ENCODE results near the gene LCN10. TPM values are rescaled to one million over a fixed set of nuclear protein-coding genes. Genes with fewer than 3 reads are reported as not detected.

LCN10 gene
- total and polyA plus RNA-seq, 9 of the 15 experiments (the other 6 are each of a cell fraction or from before 2014, with no cell fraction given), result 0.10 to 0.21 (median 0.14) TPM; not detected in 6

- TF ChIP-seq ZFP91 (CRISPR knock-in tag; IDR thresholded peaks at IDR 0.05) (no peak), E2F8 (IDR thresholded peaks at IDR 0.05; ENCODE audit: low read depth, partially characterized antibody) (peak; percentile 21), CREB3 (tag; conservative IDR thresholded peaks at IDR 0.05; ENCODE audit: low read depth) (no peak), ATF6 (CRISPR knock-in tag; IDR thresholded peaks at IDR 0.05) (peak; percentile 55; the same call in 1 of the 2 replicates), THAP12 (CRISPR knock-in tag; IDR thresholded peaks at IDR 0.05) (peak; percentile 92), ZNF780A (CRISPR knock-in tag; IDR thresholded peaks at IDR 0.05) (no peak), NRF1 (conservative IDR thresholded peaks at IDR 0.05 in 1 of 2, IDR thresholded peaks at IDR 0.05 in 1 of 2) (no peak), ZMIZ1 (IDR thresholded peaks at IDR 0.05; ENCODE audit: low read depth in 2 of 2, low read length in 2 of 2) (peak in 1 of 2 experiments; percentile 94; a peak in 2 of 4 replicates), PHF20 (IDR thresholded peaks at IDR 0.05; ENCODE audit: partially characterized antibody) (peak; percentile 73), BMI1 (IDR thresholded peaks at IDR 0.05; ENCODE audit: low read length) (no peak), KDM1A (IDR thresholded peaks at IDR 0.05) (no peak), NEUROD1 (IDR thresholded peaks at IDR 0.05; ENCODE audit: borderline replicate concordance, low read depth, low read length, partially characterized antibody) (peak; percentile 97), ZNF174 (CRISPR knock-in tag; IDR thresholded peaks at IDR 0.05) (no peak), ZNF79 (CRISPR knock-in tag; IDR thresholded peaks at IDR 0.05; ENCODE audit: low read depth) (no peak)
Measured at GRCh38 chr9:136728080-136728547, 14.6 kb downstream of the LCN10 start (continued).
